HFF-Myc (cell line): ENCODE data around the gene FAT4.

Experiments
- DNase-seq: peaks from one replicate; pipeline ENCODE4 v3.0.0-alpha.2; 2011; ENCODE audit warnings: low read depth; ENCODE audit errors: extremely low read depth
- H3K4me3 ChIP-seq: replicated peaks from 2 replicates; pipeline ENCODE4 v1.5.1; 2011; ENCODE audit warnings: low read depth, mild to moderate bottlenecking, control low read depth, low read length
- TF ChIP-seq, protein P1 (sequence below): IDR thresholded peaks from 2 replicates; pipeline ENCODE4 v1.5.1; 2012; ENCODE audit warnings: mild to moderate bottlenecking, low read depth, low read length, control low read depth; ENCODE audit errors: missing control alignments

The FAT4 gene

DNA sequence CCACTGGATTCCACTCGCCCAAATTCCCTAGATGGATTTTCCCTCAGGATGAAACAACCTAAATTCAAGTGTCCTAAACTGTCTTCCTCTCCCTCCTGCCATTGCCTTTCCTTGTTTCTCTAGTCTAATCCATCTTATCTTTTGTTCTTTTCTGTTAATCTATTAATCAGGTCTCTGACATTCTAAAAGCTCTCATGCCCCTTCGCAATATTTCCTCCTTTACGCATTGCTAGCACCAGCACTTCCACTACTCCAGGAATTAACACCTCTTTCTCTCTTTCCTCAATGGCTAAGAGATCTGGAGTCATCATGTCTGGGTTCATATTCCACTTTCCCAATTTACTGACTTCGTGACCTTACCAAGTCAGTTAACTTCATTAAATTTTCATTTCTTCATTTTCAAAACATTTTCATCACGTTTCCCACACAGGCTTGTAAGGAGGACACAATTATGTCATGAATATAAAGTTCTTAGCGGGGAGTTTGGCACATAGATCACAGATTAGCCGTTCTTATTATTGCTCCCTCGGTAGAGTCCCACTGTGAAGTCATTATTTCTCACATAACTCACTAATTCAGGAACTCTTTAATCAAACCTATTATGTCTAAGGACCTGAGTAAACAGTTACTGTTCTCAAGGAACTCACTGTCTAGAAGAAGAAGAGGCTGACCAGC, 45.3 kb downstream of the FAT4 start:
- DNase-seq, result no peak
- TF ChIP-seq, protein P1, sequence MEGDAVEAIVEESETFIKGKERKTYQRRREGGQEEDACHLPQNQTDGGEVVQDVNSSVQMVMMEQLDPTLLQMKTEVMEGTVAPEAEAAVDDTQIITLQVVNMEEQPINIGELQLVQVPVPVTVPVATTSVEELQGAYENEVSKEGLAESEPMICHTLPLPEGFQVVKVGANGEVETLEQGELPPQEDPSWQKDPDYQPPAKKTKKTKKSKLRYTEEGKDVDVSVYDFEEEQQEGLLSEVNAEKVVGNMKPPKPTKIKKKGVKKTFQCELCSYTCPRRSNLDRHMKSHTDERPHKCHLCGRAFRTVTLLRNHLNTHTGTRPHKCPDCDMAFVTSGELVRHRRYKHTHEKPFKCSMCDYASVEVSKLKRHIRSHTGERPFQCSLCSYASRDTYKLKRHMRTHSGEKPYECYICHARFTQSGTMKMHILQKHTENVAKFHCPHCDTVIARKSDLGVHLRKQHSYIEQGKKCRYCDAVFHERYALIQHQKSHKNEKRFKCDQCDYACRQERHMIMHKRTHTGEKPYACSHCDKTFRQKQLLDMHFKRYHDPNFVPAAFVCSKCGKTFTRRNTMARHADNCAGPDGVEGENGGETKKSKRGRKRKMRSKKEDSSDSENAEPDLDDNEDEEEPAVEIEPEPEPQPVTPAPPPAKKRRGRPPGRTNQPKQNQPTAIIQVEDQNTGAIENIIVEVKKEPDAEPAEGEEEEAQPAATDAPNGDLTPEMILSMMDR, result no peak
- H3K4me3 ChIP-seq, result no peak overlapping the region

DNA sequence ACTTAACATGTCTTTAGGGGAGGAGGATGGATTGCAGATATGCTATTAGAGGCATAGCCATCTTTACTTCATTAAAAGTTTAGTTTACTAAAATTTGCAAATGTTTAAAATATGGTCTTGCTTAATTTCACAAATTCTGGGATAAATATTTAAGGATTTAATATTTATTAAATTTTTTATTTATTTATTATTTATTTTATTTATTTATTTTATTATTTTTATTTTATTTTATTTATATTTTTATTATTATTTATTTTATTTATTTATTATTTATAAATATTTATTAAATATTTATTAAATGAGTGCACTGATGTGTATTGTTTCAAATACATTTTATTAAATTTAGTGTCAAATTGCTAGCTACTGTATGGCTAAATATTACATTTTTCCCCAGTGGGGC, 46.0 kb downstream of the FAT4 start:
- TF ChIP-seq, protein P1, result no peak
- no peak for DNase-seq
- H3K4me3 ChIP-seq, result no peak overlapping the region
